ENCODE data around the gene NSF.

GRCh38 chr17:46788796-46789195 lies 198.3 kb downstream of the NSF start:
- TF ChIP-seq CTCF (IDR thresholded peaks at IDR 0.05) (no peak), POLR2A (IDR thresholded peaks at IDR 0.05) (no peak)

Measured in adrenal gland (tissue), 5 donors.